ENCODE results near the gene SMIM27.
"Not testable (repeated sequence)": the region's sequence is repeated elsewhere in the genome, so short reads cannot be mapped to it uniquely, and the experiment has no call there.

Gene SMIM27

GRCh38 chr9:32596096-32596865 lies 44.2 kb downstream of the SMIM27 start:
- DNase-seq (ENCODE audit: low read depth in 4 of 4, low spot score in 1 of 4), result no peak

DNA sequence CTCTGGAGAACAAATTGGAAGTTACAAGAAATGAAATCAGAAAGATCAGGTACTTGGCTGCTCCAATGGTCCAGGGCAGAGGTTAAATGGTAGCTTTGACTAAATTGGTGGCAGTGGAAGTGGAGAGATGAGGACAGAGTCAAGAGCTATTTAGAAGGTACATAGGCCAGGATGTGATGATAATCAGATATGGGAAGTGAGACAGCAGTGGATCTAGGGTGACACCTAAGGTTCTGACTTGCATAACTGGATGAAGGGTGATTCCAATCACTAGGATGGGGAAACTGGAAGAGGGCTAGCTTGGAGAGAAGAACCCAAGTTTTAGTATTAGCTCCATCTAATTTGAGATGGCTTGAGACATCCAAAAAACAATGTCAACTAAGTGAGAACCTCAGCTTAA lies 44.8 kb downstream of the SMIM27 start:
- no peak for DNase-seq (ENCODE audit: low read depth in 4 of 4, low spot score in 1 of 4)

GRCh38 chr9:32599021-32599420 lies 46.9 kb downstream of the SMIM27 start:
- DNase-seq (ENCODE audit: low read depth in 4 of 4, low spot score in 1 of 4), result not testable (repeated sequence)

Measured in stimulated activated CD4-positive, alpha-beta T cell treated with anti-CD3 and anti-CD28 coated beads, Interleukin-1b, Interleukin-23, amount 100 ng/mL, for 24 hours (primary cell).